ENCODE measurements around the gene FCMR.

Gene FCMR

DNA sequence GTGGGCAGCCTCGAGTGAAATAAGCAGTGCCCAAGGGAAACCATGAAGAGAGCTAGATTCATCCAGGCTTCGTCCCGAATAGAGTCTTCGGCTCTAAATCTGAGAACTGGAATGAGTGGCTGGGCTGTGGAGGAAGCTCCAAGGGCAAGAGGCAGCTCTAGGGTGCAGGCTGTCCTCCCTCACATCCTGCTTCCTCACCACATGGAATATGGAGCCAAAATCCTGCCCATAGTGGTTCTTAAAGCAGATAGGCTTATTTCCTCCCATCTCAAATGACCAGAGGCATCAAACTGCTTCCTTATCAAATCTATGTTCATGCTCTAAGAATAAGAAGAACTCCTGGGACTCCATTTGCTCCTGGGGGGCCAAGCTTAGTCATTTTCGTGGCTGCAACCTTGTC, 22.0 kb downstream of the FCMR start:
- no peak for DNase-seq (ENCODE audit: low read depth)

DNA sequence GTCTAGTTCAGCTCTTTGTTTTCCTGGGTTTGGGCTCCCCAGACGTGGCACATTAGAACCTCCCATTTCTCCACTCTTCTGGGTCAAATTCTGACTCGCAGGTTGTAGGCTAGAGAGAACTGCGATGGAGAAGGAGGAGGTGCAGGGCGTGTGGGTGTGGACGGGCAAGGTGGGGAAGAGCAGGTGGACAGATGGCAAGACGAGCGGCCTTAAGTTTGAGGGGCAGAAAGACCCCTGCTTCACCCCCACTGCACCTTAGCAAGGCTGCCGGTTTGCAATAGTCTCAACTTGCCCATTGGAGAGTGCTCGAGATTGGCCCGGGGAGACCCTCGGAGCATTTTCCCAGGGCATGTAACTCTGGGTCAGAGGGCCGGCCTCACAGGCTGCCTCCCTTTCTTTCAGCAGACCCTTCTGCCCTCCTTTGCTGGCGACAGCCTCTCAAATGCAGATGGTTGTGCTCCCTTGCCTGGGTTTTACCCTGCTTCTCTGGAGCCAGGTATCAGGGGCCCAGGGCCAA, 22.8 kb downstream of the FCMR start:
- DNase-seq (ENCODE audit: low read depth), result no peak

DNA sequence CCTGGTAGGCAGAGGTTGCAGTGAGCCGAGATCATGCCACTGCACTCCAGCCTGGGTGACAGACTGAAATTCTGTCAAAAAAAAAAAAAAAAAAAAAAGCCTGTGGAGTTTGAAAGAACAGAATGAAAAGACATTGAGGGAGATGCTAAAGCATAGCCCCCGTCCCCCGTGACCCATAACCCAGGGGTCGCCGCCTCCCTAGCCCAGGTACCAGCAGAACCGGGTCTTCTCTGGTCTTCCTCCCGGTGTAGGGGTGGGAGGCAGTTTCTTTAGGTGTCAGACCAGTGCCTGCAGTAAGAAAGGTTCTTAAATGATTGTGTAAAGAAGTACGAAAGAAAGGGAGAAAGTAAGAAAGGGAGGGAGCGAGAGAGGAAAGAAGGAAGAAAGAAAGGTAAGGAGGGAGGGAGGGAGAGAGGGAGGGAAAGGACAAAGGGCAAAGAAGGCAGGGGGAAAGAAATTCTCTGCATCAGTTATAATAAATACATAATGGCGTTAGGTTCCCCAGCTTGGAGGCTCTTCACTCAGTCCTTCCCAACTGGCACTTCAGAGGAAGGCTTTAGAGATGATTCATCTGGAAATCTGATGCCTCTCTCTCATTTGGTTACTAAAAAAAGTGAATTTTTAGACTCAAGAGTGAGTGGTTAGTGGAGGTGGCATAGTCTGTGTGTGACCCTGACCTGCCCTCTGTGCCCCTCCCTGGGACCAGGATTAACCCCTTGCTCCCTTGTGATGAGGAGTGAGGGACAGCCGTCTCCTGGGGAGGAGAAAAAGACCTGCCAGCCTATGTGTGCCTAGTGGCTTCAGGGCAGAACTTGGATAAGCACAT, 23.4 kb downstream of the FCMR start:
- no peak for DNase-seq (ENCODE audit: low read depth)

DNA sequence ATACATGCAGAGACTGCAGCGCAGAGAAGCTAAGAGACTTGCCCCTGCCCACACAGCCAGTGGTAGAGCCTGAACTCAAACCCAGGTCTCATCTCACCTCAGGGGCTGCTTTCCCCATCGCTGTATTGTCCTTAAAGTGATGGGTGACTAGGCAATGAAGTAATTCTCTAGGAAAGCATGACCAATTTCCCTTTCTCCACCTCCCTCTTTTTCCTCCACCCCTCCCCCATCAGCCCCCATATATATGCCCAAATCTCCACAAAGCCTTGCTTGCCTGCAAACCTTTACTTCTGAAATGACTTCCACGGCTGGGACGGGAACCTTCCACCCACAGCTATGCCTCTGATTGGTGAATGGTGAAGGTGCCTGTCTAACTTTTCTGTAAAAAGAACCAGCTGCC, 24.6 kb downstream of the FCMR start, which contains the start of gene IL24:
TSS of gene IL24 (plus strand) at position 269 of the 400 bp plus-strand sequence. CDS start 390 bp downstream, outside the sequence.
- no peak for DNase-seq (ENCODE audit: low read depth)

DNA sequence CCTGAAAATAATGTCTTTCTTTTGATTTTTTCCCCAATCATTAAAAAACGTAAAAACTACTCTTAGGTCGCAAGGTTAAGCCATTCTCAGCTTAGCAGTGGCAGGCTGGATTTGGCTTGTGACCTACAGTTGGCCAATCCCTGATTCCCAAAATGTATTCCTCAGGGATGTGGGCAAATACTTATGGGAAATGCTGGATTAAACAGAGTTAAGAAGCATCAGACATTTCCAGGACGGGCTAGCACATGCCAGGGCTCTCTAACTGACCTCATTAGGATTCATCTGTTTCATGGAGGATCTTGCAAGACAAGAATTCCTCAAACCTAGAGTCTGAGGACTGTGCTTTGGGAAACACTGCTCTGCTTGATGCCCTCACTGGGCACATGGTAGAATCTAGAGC, 25.5 kb downstream of the FCMR start:
- DNase-seq (ENCODE audit: low read depth), result no peak

DNA sequence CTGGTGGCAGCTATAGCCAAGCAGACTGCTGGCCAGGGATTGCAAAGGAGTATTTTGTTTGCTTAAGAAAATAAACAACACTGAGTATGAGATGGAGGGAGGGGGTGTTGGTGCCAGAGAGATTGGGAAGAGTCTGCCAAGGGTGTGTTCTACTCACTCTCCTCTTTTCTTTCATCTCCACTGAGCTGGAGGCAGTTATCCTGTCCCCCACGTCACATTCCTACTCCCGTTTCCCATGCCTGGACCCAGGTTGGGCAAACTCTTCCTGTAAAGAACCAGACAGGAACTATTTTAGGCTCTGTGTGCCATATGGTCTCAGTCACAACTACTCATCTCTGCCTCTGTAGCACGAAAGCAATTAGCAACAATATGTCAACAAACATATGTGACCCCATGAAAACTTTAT, 25.9 kb downstream of the FCMR start:
- peak; percentile 91 for DNase-seq (ENCODE audit: low read depth)

DNA sequence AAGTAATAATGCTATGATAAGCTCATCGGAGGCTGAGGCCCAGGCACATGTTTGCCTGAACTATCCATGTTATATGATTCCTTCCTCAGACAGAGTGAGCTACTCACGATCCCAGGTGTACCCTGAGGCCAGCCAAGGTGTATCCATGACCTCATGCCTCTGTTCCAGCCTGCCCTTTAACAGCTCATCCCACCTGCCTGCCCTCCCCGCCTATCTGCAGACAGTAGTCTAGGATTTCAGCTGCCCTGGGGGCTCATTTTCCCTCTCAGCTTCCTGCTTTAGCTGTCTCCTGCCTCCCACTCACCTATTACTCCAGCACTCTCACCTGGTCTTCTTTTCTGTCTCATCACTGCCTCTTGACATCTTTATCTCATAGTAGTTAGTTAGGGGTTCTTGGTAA, 26.4 kb downstream of the FCMR start:
- DNase-seq (ENCODE audit: low read depth), result no peak

DNA sequence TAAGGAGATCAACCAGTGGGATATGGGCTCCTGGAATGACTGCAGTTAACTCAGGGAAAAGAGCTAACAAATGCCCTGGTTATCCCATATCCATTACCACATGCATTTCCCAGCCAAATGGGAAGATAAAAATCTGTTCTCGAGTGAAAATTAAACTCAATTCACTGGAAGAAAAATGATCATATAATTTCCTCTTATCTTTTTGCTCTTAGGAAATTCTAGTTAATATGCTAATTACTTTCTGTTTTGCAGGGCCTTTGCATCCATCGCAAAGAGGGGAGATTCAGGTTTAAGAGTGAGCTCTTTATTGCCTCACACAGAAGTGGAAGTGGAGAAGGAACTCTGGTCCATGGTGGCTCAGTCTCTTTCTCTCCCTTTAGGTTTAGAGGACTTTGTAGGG, 28.4 kb downstream of the FCMR start:
- DNase-seq (ENCODE audit: low read depth), result no peak

DNA sequence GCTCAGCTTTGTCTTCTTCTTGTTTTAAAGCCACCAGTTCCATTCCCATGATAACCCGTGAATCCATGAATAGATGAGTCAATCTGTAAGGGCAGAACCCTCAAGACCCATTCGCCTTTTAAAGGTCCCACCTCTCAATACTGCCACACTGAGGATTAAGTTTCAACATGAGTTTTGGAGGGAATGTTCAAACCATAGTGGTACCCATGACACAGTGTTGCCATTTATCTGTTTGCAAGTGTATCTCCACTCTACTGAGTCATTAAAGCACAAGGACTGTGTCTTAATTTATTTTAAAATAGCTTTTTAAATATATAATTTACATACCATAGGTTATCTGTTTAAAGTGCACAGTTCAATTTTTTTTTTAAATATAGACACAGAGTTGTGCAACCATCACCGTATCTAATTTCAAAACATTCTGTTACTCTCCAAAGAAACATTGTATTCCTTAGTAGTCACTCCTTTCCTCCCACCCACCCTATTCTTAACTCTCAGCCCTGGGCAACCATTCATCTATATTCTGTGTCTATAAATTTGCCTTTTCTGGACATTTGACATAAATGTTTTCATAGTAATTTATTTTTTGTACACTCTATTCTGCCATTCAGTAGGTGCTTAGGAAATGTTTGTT, 29.3 kb downstream of the FCMR start:
- DNase-seq (ENCODE audit: low read depth), result no peak

DNA sequence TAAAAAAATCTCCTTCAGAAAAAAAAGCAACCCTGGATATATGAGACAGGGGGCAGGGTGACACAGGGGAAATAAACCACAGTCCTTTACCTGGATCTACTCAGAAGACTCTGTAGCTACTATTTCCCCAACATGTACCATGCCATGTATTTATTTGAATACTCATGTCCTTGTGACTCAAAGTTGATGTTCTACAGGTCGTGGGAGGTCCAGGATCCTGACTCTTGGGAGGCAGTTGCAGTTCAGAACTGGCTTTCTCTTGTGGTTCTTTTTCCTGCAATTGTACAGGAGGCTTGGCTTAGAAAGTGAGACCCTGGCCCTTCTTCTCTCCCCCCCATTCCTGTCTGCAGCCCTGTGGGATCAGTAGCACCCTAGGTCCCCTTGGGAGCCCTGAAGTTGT, 30.3 kb downstream of the FCMR start:
- no peak for DNase-seq (ENCODE audit: low read depth)

DNA sequence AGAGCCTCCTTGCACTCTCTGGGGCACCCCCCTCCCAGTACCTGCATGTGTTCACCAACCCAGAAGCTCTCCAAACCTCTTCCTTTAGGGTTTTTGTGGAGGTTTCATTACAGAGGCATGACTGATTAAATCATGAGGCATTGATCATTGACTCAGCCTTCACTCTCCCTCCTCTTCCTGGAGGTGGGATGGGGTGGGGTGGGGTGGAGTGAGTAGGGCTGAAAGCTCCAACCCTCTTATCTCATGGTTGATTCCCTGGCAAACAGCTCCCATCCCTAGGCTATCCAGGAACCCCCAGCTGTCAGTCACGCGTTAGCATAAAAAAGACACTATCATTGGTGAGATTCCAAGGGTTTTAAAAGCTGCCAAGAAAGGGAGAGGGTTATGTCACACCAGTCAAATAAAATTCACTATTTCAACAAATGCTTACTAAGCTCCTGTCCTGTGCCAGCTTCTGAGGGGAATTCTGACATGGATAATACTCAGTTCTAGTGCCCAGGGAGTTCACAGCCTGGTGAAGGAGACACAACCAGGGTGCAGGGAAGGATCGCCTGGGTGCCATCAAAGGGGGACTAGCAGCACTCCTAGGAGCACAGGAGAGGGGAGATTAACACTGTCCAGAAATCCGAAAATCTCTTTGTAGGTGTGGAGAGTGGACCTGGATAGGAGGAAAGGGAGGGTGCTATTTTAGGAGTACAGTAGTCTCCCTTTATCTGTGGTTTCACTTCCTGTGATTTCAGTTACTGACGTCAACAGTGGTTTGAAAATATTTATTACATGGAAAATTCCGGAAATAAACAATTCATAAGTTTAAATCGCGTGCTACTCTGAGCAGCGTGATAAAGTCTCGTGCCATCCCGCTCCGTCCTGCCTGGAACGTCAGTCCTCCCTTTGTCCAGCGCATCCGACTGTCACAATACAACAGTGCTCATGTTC, 31.3 kb downstream of the FCMR start:
- peak; percentile 59 for DNase-seq (ENCODE audit: low read depth)

DNA sequence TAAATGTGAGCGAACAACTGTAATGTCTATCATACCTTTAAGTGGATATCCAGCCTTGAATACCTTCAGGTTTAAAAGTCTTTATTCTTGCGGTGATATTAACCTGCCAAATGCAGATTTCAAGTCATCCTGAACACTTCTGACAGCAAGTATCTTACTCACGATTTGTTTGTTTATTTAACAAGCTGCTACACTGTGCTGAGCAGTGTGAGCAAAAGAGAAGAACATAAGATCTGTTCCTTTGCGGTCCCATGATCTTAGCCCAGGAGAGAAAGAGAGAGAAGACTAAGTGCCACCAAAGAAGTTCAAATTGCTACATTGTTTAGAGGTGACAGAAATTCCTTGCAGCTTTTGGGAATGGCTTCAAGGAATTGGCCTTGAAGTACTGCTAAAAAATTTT, 34.0 kb downstream of the FCMR start:
- no peak for DNase-seq (ENCODE audit: low read depth)

DNA sequence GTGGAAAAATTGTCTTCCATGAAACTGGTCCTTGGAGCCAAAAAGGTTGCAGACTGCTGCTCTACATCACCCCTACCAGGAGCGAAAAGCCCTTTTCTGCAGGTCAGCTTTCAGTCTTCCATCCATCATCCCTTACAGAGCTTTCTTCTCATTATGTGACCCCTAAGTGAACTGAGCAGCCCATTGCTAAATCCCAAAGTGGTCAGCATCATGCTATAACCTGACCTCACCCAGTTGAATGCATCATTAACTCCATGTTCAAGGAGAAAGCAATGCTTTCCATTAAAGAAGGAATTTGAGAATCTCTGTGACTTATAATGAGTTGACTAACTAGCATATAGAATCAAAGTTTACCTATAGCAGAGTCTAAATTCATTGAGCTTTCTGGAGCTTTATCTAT, 34.9 kb downstream of the FCMR start:
- no peak for DNase-seq (ENCODE audit: low read depth)

DNA sequence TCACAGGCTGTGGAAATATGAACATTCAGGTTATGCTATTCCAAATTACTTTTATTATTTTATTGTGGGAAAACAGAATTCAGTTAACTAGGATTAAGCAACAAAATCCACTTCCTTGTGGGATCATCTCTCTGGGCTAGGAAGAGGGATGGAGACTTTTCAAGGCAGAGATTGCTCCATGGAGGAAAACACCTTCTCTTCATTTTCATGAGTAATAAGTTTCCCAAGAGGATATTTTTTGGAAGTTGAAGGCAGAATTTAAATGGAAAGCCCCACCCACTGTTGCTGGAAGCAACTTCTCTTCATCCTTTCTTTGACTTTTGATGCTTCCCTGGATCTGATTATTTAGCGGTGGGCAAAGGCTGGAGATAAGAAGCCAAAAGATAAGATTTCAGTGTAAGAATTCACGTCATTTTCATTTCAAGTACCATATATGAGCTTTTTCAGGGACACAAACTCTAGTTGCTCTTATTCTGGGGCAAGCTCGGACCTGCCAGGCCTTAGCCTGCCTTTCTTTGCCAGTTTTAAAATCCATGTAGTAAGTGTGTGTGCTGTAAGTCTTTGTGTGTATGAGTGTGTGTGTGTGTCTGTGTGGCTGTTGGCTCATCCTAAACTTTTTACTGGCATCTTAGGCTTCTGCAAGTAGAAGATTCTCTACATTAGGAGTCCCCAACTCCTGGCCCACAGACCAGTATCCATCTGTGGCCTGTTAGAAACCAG, 36.2 kb downstream of the FCMR start:
- no peak for DNase-seq (ENCODE audit: low read depth)

DNA sequence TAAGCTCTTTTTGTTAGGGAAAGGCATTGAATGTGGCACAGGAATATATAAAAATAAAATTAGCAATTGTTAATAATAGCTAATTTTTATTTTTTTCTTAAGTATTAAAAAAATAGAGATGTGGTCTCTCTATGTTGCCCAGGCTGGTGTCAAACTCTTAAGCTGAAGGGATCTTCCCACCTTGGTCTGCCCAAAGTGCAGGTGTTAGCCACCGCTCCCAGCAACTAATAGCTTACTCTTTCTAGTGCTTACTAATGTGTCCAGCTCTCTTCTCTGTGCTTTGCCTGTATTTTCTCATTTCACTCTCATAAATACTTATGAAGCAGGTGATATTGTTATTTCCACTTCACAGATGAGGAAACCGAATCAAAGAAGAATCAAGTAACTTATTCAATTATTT, 37.9 kb downstream of the FCMR start:
- DNase-seq (ENCODE audit: low read depth), result no peak

DNA sequence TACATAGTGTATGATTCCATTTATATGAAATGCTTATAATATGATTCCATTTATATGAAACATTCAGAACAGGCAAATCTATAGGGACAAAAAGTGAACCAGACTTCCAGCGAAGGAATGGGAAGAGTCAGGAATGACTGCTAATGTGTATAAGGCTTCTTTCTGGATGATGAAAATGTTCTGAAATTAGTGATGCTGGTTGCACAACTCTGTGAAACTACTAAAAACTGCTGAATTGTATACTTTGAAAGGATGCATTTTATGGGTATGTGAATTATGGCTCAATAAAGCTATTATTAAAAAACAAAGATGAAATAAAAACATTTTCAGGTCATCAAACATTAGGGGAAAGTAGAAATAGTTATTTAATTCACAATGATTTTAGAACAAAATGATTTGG, 38.6 kb downstream of the FCMR start:
- DNase-seq (ENCODE audit: low read depth), result no peak

DNA sequence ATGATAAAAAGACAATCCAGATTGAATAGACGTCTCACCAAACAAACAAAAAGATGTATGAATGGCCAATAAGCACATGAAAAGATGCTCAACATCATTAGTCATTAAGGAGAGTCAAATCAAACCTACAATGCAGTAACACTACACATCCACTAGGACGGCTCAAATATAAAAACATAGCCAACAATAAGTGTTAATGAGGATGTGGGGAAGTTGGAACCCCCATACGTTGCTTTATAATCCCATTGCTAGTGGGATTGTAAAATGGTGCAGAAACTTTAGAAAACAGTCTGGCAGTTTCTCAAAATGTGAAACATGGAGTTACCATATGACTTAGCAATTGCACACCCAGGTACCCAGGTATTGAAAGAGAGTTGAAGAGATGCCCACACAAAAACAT, 39.2 kb downstream of the FCMR start:
- DNase-seq (ENCODE audit: low read depth), result no peak

DNA sequence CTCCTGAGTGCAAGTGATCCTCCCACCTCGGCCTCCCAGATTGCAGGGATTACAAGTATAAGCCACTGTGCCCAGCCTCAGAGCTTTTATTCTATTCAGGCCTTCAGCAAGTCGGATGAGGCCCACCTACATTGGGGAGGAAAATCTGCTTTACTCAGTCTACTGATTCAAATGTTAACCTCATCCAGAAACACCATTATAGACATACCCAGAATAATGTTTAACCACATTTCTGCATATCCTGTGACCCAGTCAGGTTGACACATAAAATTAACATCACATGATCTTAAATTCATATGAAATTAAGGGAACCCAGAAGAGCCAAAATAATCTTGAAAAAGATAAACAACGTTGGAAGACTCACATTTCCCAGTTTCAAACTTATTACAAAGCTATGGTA, 41.4 kb downstream of the FCMR start:
- no peak for DNase-seq (ENCODE audit: low read depth)

DNA sequence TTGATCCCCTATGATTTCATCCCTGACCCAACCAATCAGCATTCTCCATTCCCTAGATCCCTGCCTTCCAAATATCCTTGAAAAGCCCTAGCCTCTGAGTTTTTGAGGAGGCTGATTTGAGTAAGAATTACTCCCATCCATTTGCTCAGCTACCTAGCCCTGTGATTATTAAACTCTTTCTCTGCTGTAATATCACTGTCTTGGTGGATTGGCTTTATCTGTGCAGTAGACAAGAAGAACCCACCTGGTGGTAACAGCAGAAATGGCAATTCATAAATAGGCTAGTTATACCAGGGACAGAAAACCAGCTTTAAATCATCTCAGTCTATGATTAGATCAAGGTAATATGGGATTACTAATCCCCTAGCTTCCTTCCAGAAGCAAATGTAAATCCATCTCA, 43.3 kb downstream of the FCMR start:
- no peak for DNase-seq (ENCODE audit: low read depth)

DNA sequence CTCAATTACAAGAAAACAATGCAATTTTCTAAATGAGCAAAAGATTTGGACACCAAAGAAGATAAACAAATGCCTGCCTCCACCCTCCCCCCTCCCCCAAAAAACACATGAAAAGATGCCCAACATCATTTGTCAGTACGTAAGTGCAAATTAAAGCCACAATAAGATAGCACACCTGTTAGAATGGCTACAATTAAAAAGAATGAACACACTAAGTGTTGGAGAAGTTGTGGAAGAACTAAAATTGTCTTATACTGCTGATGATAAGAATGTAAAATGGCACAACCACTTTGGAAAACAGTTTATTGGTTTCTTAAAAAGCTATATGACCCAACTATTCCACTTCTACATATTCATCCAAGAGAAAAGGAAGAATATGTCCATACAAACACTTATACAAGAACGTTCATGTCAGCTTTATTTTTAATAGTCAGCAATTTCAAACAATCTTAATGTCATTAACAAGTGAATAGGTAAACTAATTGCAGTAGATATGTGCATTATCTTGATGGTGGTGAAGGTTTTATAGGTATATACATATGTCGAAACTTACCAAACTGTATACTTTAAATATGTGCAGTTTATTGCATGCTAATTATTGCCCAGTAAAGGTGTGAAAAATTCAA, 45.9 kb downstream of the FCMR start:
- no peak for DNase-seq (ENCODE audit: low read depth)

DNA sequence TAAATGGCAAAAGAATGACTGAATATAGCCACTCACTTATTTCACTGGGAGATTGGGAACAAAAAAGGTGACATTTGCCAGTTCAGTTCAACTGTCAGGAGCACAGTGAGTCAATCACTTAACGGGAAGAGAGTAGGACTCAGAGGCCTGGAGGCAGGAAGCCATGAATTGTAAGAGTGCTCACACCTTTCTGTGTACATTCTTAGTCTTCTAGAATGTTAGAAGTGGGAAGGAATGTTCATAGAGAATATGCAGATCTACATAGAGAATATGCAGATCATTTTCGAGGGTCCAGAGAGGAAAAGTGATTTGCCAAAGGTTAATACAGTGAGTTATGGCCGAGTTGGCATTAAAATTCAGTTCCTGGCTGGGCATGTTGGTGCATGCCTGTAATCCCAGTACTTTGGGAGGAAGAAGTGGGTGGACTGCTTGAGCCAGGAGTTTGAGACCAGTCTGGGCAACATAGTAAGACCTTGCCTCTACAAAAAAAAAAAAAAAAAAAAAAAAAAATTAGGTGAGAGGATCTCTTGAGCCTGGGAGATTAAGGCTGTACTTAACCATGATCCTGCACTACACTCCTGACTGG, 48.0 kb downstream of the FCMR start:
- DNase-seq (ENCODE audit: low read depth), result no peak
